Breast epithelium (tissue), 3 donors: ENCODE measurements around the gene TFAP2B.

Source experiments
- POLR2AphosphoS5 ChIP-seq, 3 donors: sonication (generic); formaldehyde crosslinking; IDR thresholded peaks; one replicate each; pipeline ENCODE4 v1.6.1; 2017; ENCODE audit warnings: antibody characterized with exemption in 3 of 3
- TF ChIP-seq, protein P1 (sequence below), 3 donors: fragments of 450-650 bp; IDR thresholded peaks; one replicate each; pipeline ENCODE4 v1.5.1; 2016 to 2017; ENCODE audit warnings: antibody characterized with exemption in 3 of 3, mild to moderate bottlenecking in 3 of 3, moderate library complexity in 3 of 3

- TF ChIP-seq, protein P1, sequence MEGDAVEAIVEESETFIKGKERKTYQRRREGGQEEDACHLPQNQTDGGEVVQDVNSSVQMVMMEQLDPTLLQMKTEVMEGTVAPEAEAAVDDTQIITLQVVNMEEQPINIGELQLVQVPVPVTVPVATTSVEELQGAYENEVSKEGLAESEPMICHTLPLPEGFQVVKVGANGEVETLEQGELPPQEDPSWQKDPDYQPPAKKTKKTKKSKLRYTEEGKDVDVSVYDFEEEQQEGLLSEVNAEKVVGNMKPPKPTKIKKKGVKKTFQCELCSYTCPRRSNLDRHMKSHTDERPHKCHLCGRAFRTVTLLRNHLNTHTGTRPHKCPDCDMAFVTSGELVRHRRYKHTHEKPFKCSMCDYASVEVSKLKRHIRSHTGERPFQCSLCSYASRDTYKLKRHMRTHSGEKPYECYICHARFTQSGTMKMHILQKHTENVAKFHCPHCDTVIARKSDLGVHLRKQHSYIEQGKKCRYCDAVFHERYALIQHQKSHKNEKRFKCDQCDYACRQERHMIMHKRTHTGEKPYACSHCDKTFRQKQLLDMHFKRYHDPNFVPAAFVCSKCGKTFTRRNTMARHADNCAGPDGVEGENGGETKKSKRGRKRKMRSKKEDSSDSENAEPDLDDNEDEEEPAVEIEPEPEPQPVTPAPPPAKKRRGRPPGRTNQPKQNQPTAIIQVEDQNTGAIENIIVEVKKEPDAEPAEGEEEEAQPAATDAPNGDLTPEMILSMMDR (IDR thresholded peaks at IDR 0.05), result no peak
- no peak for TF ChIP-seq POLR2AphosphoS5 (IDR thresholded peaks at IDR 0.05)
Measured at GRCh38 chr6:50836231-50836630, 17.6 kb downstream of the TFAP2B start.
